ENCODE results near the gene FJX1. TPM values are rescaled to one million over a fixed set of nuclear protein-coding genes. Genes with fewer than 3 reads are reported as not detected.

FJX1 gene
- 6.1 TPM for polyA plus RNA-seq (2013, experiment 1 of 2)
- 6.3 TPM for polyA plus RNA-seq (2013, experiment 2 of 2)

- Histone ChIP-seq H2BK5ac (ENCODE audit: low read depth, low read length, poor library complexity, severe bottlenecking) (peak within 1 kb of the TSS; percentile 96), H3K18ac (ENCODE audit: low read depth in 1 of 2, low read length in 2 of 2) (peak within 1 kb of the TSS; percentile 88 to 94), H2BK12ac (ENCODE audit: low read length in 2 of 2) (peak within 1 kb of the TSS in 1 of 2 experiments; percentile 82), H3K4me1 (ENCODE audit: control insufficient read depth, insufficient read depth, low read depth, low read length) (peaks cover 15% of the 10 kb centered on the region), H3K14ac (ENCODE audit: low read length in 2 of 2) (peak within 1 kb of the TSS in 1 of 2 experiments; percentile 68), H2BK120ac (ENCODE audit: low read depth, low read length) (peak within 1 kb of the TSS; percentile 93), H3K36me3 (ENCODE audit: control insufficient read depth in 1 of 2, insufficient read depth in 2 of 2, low read depth in 1 of 2, low read length in 2 of 2) (no peaks in the 10 kb centered on the region), H3K23ac (ENCODE audit: low read length in 2 of 2) (peak within 1 kb of the TSS in 1 of 2 experiments; percentile 67), H4K91ac (ENCODE audit: low read length) (peak within 1 kb of the TSS; percentile 76), H3K4me2 (ENCODE audit: low read length, poor library complexity, severe bottlenecking) (peak within 1 kb of the TSS; percentile 97), H3K27me3 (ENCODE audit: control insufficient read depth in 1 of 2, insufficient read depth in 1 of 2, low read length in 2 of 2) (no peaks in the 10 kb centered on the region), H4K8ac (ENCODE audit: low read length) (peak within 1 kb of the TSS; percentile 79), H2BK15ac (ENCODE audit: low read depth, poor library complexity, severe bottlenecking) (peak within 1 kb of the TSS; percentile 96), H3K79me1 (replicated peaks; ENCODE audit: low read length, poor library complexity, severe bottlenecking) (peaks cover 8% of the 10 kb centered on the region), H2AFZ (ENCODE audit: low read depth, low read length) (peak within 1 kb of the TSS; percentile 60), H3K27ac (ENCODE audit: low read length, poor library complexity, severe bottlenecking) (peak within 1 kb of the TSS; percentile 71), H3K9ac (ENCODE audit: low read length) (peak within 1 kb of the TSS; percentile 87), H2AK5ac (ENCODE audit: low read length, severe bottlenecking) (peak within 1 kb of the TSS; percentile 40), H3K4me3 (ENCODE audit: insufficient read depth in 1 of 2, low read depth in 1 of 2, low read length in 2 of 2) (peak within 1 kb of the TSS; percentile 77 to 84), H3K9me3 (ENCODE audit: control insufficient read depth, low read length) (no peaks in the 10 kb centered on the region), H3K4ac (ENCODE audit: low read depth in 1 of 2, low read length in 2 of 2) (peak within 1 kb of the TSS in 1 of 2 experiments; percentile 60)
- under 1% methylated on average over 35 of the region's 57 CpGs for WGBS
- peak; percentile 95 for DNase-seq
These were observed at the start of gene FJX1 for GRCh38 chr11:35617687-35618496. Gene FJX1, plus strand, starts transcription at chr11:35618460. Its CDS starts 177 bp downstream, at chr11:35618637.

- Histone ChIP-seq H2BK5ac (ENCODE audit: low read depth, low read length, poor library complexity, severe bottlenecking) (no peak overlapping the region), H4K8ac (ENCODE audit: low read length) (no peak overlapping the region), H2AFZ (ENCODE audit: low read depth, low read length) (no peak overlapping the region), H3K14ac (ENCODE audit: low read length in 2 of 2) (no peak overlapping the region), H3K79me1 (replicated peaks; ENCODE audit: low read length, poor library complexity, severe bottlenecking) (no peaks in the 10 kb centered on the region), H3K4me3 (ENCODE audit: insufficient read depth in 1 of 2, low read depth in 1 of 2, low read length in 2 of 2) (no peak overlapping the region), H3K27me3 (ENCODE audit: control insufficient read depth in 1 of 2, insufficient read depth in 1 of 2, low read length in 2 of 2) (no peaks in the 10 kb centered on the region), H3K9me3 (ENCODE audit: control insufficient read depth, low read length) (peaks cover 11% of the 10 kb centered on the region), H4K91ac (ENCODE audit: low read length) (no peak overlapping the region), H3K4me1 (ENCODE audit: control insufficient read depth, insufficient read depth, low read depth, low read length) (no peaks in the 10 kb centered on the region), H3K36me3 (ENCODE audit: control insufficient read depth in 1 of 2, insufficient read depth in 2 of 2, low read depth in 1 of 2, low read length in 2 of 2) (no peaks in the 10 kb centered on the region), H2BK12ac (ENCODE audit: low read length in 2 of 2) (no peak overlapping the region), H3K4me2 (ENCODE audit: low read length, poor library complexity, severe bottlenecking) (no peak overlapping the region), H3K18ac (ENCODE audit: low read depth in 1 of 2, low read length in 2 of 2) (no peak overlapping the region), H3K9ac (ENCODE audit: low read length) (no peak overlapping the region), H3K23ac (ENCODE audit: low read length in 2 of 2) (no peak overlapping the region), H2AK5ac (ENCODE audit: low read length, severe bottlenecking) (no peak overlapping the region), H3K4ac (ENCODE audit: low read depth in 1 of 2, low read length in 2 of 2) (no peak overlapping the region), H2BK15ac (ENCODE audit: low read depth, poor library complexity, severe bottlenecking) (no peak overlapping the region), H2BK120ac (ENCODE audit: low read depth, low read length) (no peak overlapping the region), H3K27ac (ENCODE audit: low read length, poor library complexity, severe bottlenecking) (no peak overlapping the region)
- no peak for DNase-seq
- 80% methylated on average over 1 of the region's 3 CpGs for WGBS
These were observed 46.6 kb upstream of the FJX1 start for GRCh38 chr11:35571696-35572095.

GRCh38 chr11:35579557-35580396, 38.5 kb upstream of the FJX1 start:
- Histone ChIP-seq H2BK15ac (ENCODE audit: low read depth, poor library complexity, severe bottlenecking) (peak overlapping the region; percentile 34), H3K36me3 (ENCODE audit: control insufficient read depth in 1 of 2, insufficient read depth in 2 of 2, low read depth in 1 of 2, low read length in 2 of 2) (no peaks in the 10 kb centered on the region), H4K8ac (ENCODE audit: low read length) (peak overlapping the region; percentile 56), H3K14ac (ENCODE audit: low read length in 2 of 2) (peak overlapping the region in 1 of 2 experiments; percentile 90), H3K27ac (ENCODE audit: low read length, poor library complexity, severe bottlenecking) (peak overlapping the region; percentile 72), H3K9me3 (ENCODE audit: control insufficient read depth, low read length) (no peaks in the 10 kb centered on the region), H2BK120ac (ENCODE audit: low read depth, low read length) (peak overlapping the region; percentile 29), H2AFZ (ENCODE audit: low read depth, low read length) (no peak overlapping the region), H3K79me1 (replicated peaks; ENCODE audit: low read length, poor library complexity, severe bottlenecking) (no peaks in the 10 kb centered on the region), H3K23ac (ENCODE audit: low read length in 2 of 2) (no peak overlapping the region), H3K4me3 (ENCODE audit: insufficient read depth in 1 of 2, low read depth in 1 of 2, low read length in 2 of 2) (no peak overlapping the region), H2BK12ac (ENCODE audit: low read length in 2 of 2) (peak overlapping the region; percentile 45 to 70), H3K9ac (ENCODE audit: low read length) (peak overlapping the region; percentile 65), H3K4me2 (ENCODE audit: low read length, poor library complexity, severe bottlenecking) (peak overlapping the region; percentile 24), H2AK5ac (ENCODE audit: low read length, severe bottlenecking) (no peak overlapping the region), H4K91ac (ENCODE audit: low read length) (no peak overlapping the region), H3K4me1 (ENCODE audit: control insufficient read depth, insufficient read depth, low read depth, low read length) (peaks cover 3% of the 10 kb centered on the region), H3K27me3 (ENCODE audit: control insufficient read depth in 1 of 2, insufficient read depth in 1 of 2, low read length in 2 of 2) (no peaks in the 10 kb centered on the region), H3K4ac (ENCODE audit: low read depth in 1 of 2, low read length in 2 of 2) (peak overlapping the region; percentile 39 to 86), H3K18ac (ENCODE audit: low read depth in 1 of 2, low read length in 2 of 2) (peak overlapping the region in 1 of 2 experiments; percentile 59), H2BK5ac (ENCODE audit: low read depth, low read length, poor library complexity, severe bottlenecking) (no peak overlapping the region)
- peak; percentile 94 for DNase-seq
- WGBS: 41% methylated on average over 6 of the region's 7 CpGs

- Histone ChIP-seq H4K8ac (ENCODE audit: low read length) (no peak overlapping the region), H2BK5ac (ENCODE audit: low read depth, low read length, poor library complexity, severe bottlenecking) (no peak overlapping the region), H2BK120ac (ENCODE audit: low read depth, low read length) (peak overlapping the region; percentile 29), H3K79me1 (replicated peaks; ENCODE audit: low read length, poor library complexity, severe bottlenecking) (no peaks in the 10 kb centered on the region), H4K91ac (ENCODE audit: low read length) (no peak overlapping the region), H2AK5ac (ENCODE audit: low read length, severe bottlenecking) (no peak overlapping the region), H2BK12ac (ENCODE audit: low read length in 2 of 2) (peak overlapping the region in 1 of 2 experiments; percentile 81), H3K4ac (ENCODE audit: low read depth in 1 of 2, low read length in 2 of 2) (peak overlapping the region in 1 of 2 experiments; percentile 39), H3K9ac (ENCODE audit: low read length) (peak overlapping the region; percentile 62), H2AFZ (ENCODE audit: low read depth, low read length) (no peak overlapping the region), H3K4me2 (ENCODE audit: low read length, poor library complexity, severe bottlenecking) (no peak overlapping the region), H3K18ac (ENCODE audit: low read depth in 1 of 2, low read length in 2 of 2) (peak overlapping the region in 1 of 2 experiments; percentile 7), H2BK15ac (ENCODE audit: low read depth, poor library complexity, severe bottlenecking) (no peak overlapping the region), H3K14ac (ENCODE audit: low read length in 2 of 2) (no peak overlapping the region), H3K27ac (ENCODE audit: low read length, poor library complexity, severe bottlenecking) (no peak overlapping the region), H3K4me1 (ENCODE audit: control insufficient read depth, insufficient read depth, low read depth, low read length) (peaks cover 3% of the 10 kb centered on the region), H3K23ac (ENCODE audit: low read length in 2 of 2) (no peak overlapping the region), H3K9me3 (ENCODE audit: control insufficient read depth, low read length) (no peaks in the 10 kb centered on the region), H3K4me3 (ENCODE audit: insufficient read depth in 1 of 2, low read depth in 1 of 2, low read length in 2 of 2) (no peak overlapping the region), H3K27me3 (ENCODE audit: control insufficient read depth in 1 of 2, insufficient read depth in 1 of 2, low read length in 2 of 2) (no peaks in the 10 kb centered on the region), H3K36me3 (ENCODE audit: control insufficient read depth in 1 of 2, insufficient read depth in 2 of 2, low read depth in 1 of 2, low read length in 2 of 2) (no peaks in the 10 kb centered on the region)
- DNase-seq: no peak
- WGBS: 97% methylated on average over 2 of the region's 2 CpGs
These were observed 37.9 kb upstream of the FJX1 start for GRCh38 chr11:35580397-35580781.
